GM12875 (cell line): ENCODE measurements around the gene CACHD1.

Experiments used
- H3K4me3 ChIP-seq: one replicate; pipeline ENCODE4 v1.5.1; 2011; ENCODE audit warnings: low read depth, low read length, control low read depth
- CTCF ChIP-seq: IDR thresholded peaks from 2 replicates; pipeline ENCODE4 v1.5.1; 2011; ENCODE audit warnings: low read depth, mild to moderate bottlenecking, control low read depth, inconsistent platforms, low read length, moderate library complexity, borderline replicate concordance; ENCODE audit not compliant: insufficient read depth

CACHD1 gene

GRCh38 chr1:64581135-64581842 lies 111.4 kb downstream of the CACHD1 start:
- no peak overlapping the region for H3K4me3 ChIP-seq
- no peak for TF ChIP-seq CTCF

DNA sequence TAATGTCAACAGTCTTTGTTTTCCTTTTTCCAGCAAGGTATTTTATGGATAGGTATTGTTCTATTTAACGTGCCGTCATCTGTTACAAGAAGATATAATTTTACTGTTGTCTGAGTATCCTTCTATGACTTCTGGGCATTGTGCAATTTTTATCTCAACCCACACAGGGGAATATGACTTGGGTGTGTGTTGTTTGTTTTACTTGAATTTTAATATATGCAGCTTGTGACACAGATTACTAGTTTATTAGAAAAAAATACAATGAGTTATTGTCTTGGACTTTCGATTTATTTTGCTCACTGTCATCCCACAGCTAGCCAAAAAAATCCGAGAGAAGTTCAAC lies 111.9 kb downstream of the CACHD1 start:
- no peak for TF ChIP-seq CTCF
- H3K4me3 ChIP-seq, result no peak overlapping the region

- no peak overlapping the region for H3K4me3 ChIP-seq
- no peak for TF ChIP-seq CTCF
Measured at GRCh38 chr1:64584479-64584878, 114.5 kb downstream of the CACHD1 start.

DNA sequence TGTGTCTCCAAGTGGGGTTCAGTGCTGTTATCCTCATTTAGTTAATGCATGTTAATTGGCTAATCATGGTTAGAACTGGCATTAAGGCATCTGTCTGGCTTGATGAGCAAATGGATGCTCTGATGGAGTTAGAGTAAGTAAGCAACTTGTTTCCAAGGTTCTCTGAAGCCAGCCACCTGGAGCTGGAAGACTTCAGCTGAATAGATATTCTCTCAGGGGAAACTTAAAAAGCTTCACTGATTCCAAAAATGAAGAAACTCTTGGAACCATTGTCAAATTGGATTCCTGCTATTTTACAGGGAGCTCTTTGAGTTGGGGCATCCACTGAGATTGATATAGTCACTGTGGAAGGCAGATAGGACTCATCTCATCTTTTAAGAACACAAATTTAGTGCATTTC lies 118.9 kb downstream of the CACHD1 start:
- no peak overlapping the region for H3K4me3 ChIP-seq
- no peak for TF ChIP-seq CTCF

- TF ChIP-seq CTCF, result no peak
- H3K4me3 ChIP-seq, result no peak overlapping the region
Measured at GRCh38 chr1:64590316-64590715, 120.4 kb downstream of the CACHD1 start.

- no peak for TF ChIP-seq CTCF
- no peak overlapping the region for H3K4me3 ChIP-seq
Measured at GRCh38 chr1:64594446-64594845, 124.5 kb downstream of the CACHD1 start.

DNA sequence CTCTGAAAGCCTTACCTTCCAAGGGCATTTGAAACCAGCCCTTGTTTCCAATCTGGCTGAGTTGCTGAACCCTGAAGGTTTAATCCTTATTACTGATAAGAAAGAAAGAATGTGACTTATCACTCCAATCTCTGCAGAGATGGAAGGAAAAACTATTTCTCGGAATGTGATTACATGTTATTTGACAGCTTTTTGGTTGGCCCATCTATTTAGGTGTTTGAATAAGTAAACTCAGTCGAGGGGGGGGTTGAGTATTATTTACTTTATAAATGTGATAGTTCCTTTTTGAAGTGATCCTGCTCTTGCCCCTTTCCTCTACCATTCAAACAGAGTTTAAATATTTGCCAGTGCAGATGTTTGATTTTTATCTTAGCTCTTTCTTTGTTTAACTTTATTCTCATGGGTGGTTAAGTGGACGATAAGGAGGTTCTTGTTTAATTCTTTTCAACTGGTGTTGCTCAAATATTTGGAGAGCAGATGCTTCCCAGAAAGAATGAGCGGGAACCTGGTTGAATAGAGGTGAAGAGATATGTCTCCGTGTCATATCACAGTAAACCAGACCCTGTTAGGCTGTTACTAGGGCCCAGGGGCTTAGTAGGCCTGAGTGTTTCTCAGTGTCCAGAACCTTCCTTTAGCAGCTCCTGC lies 126.1 kb downstream of the CACHD1 start:
- no peak for TF ChIP-seq CTCF
- H3K4me3 ChIP-seq, result no peak overlapping the region
